NCI-H2227 (cell line): ENCODE measurements around the gene C9orf72.

Experiments
- DNase-seq: peaks from one replicate; lab custom pipeline; 2025; ENCODE audit not compliant: unreplicated experiment; lab: John Stamatoyannopoulos, UW

The C9orf72 gene

DNA sequence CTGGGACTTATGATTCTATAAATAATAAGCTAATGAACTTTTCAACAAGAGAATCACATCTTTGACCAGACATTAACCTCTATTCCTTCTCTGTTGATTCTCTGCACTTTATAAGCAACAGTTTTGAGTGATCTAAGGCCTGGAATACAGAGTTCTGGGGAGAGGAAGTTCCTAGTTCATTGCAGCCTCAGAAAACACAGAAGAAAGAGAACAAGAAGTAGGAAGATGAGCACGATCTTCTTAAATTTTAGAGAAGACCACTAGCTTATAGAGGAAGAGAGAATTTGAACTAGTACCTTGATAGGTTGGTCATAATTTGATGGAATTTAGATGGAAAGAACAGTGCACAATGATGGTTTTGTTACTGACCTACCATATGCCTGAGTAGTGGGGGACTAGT is 8.5 kb upstream of the C9orf72 start:
- no peak for DNase-seq

- DNase-seq = peak; percentile 97
Observed at GRCh38 chr9:27573634-27574590, 631 bp upstream of the C9orf72 start.

DNA sequence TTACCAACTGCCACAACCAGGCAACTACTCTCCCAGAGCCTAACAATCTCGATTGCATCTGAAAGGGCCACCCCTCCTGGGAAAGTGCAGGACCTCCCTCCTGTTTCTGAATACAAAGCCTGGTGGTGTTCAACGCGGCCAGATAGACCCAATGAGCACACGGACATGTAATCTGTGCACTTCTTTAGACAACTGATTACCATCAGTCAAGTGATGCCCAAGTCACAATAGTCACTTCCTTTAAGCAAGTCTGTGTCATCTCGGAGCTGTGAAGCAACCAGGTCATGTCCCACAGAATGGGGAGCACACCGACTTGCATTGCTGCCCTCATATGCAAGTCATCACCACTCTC is 739 bp downstream of the C9orf72 start:
- peak; percentile 43 for DNase-seq

GRCh38 chr9:27572061-27572460 is 1.2 kb downstream of the C9orf72 start:
- no peak for DNase-seq

- DNase-seq = no peak
Observed at GRCh38 chr9:27571011-27571410, 2.3 kb downstream of the C9orf72 start.

- DNase-seq = no peak
Observed at GRCh38 chr9:27569406-27569805, 3.9 kb downstream of the C9orf72 start.

- no peak for DNase-seq
Observed at GRCh38 chr9:27566118-27566517, 7.2 kb downstream of the C9orf72 start.

DNA sequence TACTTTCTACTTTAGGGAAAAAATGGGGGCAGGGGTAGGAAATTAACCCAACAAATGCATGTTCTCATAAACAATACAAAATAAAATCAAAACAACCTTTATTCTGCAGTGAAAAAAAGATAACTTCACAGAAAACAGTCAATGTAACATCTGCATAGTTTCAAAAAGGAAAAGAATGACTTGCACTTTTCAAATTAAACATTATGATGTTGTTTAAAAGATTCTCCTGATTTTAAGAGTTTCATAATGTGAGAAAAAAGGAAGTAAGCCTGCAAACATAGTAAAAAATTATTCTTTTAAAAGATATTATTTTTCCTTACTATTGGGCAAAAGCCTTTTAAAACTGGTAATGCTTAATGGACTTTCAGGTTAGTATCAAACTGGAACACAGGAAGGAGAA is 7.6 kb downstream of the C9orf72 start:
- DNase-seq = no peak

- no peak for DNase-seq
Observed at GRCh38 chr9:27564670-27565069, 8.6 kb downstream of the C9orf72 start.

GRCh38 chr9:27563738-27564430 is 9.4 kb downstream of the C9orf72 start:
- DNase-seq = no peak

GRCh38 chr9:27561685-27562084 is 11.6 kb downstream of the C9orf72 start:
- no peak for DNase-seq

DNA sequence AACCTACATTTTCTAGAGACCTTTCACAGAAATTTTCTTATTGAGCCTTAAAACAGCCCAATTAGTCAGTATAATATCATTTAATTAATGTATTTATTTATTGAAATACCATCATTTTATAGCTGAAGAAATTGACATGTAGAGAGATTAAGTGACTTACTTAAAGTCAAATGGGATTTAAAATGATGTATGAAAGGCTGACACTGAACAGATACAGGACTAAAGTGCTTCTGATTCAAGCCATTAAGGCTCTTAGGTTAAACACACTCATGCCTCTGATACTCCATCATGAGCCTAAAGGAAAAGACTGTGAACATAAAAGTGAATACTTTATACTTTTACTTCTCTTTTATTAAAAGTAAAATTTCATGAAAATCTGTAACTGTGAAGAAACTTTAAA is 12.8 kb downstream of the C9orf72 start:
- no peak for DNase-seq

DNA sequence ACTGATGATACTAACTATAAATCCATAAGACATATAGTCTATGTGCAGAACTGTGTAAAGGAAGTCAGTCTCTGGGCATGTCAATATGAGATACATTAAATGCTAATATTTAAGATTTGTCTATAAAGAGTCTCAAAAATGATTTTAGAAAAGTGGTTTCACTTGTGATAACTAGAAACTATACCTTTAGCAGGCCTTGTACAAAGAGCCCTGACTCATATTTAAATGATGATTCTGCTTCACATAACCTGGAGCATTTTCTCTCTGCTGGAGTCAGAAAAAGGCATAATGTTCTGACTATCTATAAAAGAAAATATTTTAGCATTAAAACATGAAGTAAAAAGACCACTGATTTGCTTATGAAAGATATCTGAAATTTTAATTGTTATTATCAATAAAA is 15.0 kb downstream of the C9orf72 start:
- DNase-seq = no peak

DNA sequence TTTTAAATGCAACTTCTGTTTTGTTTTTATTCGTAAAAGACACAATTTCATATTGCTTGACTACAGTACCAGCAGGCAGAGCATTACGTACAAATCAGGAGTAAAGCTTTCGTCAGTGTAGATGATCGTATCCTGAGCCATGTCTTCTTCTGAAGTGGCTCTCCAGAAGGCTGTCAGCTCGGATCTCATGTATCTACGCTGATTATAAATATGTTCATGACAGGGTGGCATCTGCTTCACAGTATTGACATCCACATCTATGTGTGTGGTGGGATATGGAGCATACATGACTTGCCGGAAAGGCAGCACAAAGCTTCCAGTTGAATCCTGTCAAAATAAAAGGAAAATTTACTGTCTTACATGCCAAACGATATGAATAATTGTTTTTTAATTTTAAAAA is 16.8 kb downstream of the C9orf72 start:
- no peak for DNase-seq

DNA sequence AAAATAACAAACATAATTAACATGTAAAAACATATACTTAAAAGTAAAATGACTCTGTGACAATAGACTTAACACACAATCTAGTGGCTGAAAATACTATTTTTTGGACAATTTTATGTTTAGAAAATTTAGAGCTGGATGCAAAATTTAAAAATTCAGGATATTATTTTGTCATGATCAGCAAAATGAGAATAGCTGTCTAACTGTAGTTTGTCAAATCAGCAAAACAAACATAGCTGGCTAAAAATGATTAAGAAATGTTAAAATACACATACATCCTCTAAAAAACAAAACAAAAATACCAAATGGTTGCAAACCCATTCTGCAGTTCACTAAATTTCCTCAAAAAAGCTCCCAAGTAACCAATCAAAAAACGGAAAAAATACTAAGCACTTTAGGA is 18.6 kb downstream of the C9orf72 start:
- DNase-seq = no peak

- no peak for DNase-seq
Observed at GRCh38 chr9:27549196-27549755, 24.0 kb downstream of the C9orf72 start.

GRCh38 chr9:27548055-27548741 is 25.1 kb downstream of the C9orf72 start:
- peak; percentile 18 for DNase-seq

DNA sequence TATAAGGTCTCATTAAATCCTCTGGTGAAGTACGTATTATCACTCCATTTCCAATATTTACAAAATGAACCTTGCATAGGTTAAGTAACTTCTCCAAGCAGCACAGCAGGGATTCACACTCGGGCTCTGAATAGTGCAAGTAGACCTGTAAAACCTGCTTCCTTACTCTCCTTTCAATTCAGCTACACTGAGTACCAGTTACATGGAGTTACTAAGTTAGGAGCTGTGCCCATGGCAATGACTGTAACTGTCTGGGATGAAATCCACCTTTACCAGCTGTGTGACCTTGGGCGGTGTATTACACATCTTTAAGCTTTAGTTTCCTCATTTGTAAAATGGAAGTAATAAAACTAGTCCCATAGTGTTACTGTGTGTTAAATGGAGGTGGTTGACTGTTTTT is 27.8 kb downstream of the C9orf72 start:
- DNase-seq = no peak

GRCh38 chr9:27542508-27542907 is 30.8 kb downstream of the C9orf72 start:
- no peak for DNase-seq

DNA sequence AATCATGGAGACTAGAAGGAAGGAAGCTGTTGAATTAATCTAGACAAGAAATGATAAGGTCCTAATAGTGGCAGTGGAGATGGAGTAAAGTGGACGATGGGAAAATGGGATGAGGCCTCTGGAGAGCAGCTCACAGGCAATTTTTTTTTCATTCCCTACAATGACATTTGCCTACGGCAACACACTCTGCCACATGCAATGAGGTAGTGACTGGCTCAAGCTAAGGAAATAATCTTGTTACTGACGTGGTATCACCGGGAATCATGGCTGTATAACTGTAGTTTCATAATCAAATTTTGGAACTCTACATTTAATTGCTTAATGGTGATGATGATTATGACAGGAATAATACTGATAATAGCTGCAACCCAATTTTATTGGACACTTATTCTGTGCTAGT is 31.5 kb downstream of the C9orf72 start:
- no peak for DNase-seq

DNA sequence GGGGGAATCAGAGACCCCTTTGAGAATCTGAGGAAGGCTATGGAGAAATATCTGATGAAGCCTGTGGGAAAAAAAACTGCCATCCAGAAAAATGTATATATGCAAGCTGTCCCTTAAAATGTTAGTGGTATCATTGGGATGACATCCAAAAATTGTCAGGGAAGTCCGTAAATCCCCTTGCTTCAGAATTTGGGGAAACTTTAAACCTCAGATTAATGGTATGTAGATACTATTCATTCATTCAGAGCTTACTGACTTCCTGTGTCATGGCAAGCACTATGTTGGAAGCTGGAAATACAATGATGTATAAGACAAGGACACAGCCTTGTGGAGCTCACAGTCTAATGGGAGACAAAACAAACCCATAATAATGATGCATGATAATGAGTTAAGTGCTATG is 32.8 kb downstream of the C9orf72 start:
- no peak for DNase-seq
